ENCODE measurements around the gene CACNA1H. TPM values are rescaled to one million over a fixed set of nuclear protein-coding genes. Genes with fewer than 3 reads are reported as not detected.
"Not testable (repeated sequence)": the region's sequence is repeated elsewhere in the genome, so short reads cannot be mapped to it uniquely, and the experiment has no call there.

Gene CACNA1H
- polyA plus RNA-seq, 5 donors, result 3.1 to 9.3 (median 4.7) TPM

DNA sequence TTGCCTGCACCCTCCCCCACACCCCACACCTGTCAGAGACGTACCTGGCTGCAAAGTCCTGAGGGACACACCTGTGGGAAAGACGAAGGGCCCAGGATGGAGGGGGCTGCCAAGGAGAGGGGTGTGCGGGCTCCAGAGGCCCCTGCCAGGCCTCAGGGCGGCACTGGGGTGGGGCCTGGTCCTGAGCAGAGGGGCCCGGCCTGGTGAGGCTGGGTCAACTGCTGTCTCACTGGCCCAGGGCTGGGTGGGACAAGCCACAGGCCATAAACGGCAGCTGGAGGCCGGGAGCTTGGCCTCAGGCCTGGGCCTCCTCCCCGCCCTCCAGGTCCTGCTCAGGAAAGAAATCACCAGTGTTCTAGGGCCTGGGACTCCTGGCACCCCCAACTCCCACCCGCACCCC, 71.7 kb downstream of the CACNA1H start:
- DNase-seq, result no peak

DNA sequence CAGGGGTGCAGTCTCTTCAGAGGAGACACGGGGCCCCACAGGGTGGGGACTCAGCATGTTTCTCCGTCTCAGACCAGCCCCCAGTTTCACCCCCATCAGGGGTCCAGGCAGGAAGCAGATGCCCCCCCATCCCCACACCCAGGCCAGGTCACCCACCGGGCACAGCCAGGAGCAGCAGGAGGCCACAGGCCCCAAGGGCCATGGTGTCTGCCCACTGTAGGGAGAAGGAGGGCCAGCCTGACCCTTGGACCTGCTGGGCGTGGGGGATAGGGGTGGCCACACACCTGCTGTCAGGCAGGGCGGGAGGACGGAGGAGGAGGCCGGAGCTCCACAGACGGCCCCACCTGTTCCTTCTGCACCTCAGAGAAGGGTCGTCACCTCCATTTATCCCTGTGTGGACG, 72.1 kb downstream of the CACNA1H start, which contains the start of gene TPSG1:
Gene TPSG1 (minus strand): TSS at position 218 of the 401 bp plus-strand sequence. CDS start 16 bp downstream, at position 202.
- no peak for DNase-seq

DNA sequence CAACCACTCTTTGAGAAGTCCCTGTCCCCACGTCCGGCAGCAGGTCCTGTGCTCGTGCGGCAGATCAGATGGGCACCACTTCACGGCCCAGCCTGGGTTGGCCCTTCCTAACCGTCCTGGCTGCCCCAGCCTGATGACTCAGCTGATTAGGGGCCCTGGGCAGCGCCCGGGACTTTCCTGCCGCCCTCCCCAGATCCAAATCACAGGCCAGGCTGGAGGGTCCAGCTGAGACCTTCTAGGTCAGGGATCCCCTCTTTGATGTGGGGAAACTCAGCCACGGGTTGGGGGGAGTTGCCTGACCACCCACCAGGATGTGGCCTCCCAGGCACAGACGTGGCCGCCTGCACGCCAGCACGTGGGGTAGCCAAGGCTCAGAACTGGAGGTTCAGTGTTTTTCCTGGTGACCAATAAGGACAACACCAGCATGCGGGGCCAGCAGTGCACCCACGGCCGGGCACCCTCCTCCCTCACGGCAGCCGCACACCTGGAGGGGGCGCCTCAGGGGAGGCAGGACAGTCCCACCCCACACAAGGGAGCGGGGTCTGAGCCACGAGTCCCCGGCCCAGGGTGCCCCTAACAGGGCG, 72.9 kb downstream of the CACNA1H start:
- DNase-seq, result not testable (repeated sequence)

DNA sequence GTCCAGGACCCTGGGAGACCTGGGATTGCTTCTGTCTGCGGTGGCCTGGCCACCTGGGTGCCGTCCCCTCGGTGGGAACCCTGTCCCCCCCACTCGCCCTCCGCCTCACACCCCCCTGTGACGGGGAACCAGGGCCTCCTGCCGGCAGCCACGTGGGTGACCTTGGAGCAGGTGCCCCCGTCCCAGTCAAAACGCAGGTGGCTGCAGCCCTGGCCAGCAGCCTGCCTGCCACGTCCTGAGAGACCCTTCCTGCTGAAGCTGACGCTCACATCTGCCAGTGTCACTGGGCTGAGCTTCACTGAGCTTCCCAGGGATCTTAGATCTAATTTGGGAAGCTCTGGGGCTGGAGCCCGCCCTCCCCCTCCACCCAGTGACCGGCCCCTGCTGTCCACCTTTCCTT, 73.8 kb downstream of the CACNA1H start:
- not testable (repeated sequence) for DNase-seq

DNA sequence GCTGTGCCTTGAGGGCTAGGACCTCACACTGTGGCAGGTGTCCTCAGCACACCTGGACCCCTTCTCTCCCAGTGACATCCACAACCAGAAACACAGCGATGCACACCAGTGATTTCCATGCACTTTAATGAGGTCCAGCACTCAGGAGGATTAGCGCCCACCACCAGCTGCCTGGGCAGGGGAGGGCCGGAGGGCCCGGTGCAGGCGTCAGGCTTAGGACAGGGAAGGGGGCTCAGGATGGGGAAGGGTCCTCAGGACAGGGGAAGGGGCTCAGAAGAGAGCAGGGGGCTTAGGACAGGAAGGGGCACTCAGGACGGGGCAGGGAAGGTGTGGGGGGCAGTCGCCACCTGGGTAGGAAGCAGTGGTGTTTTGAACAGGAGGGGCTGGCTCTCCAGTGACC, 75.3 kb downstream of the CACNA1H start:
- DNase-seq, result not testable (repeated sequence)

DNA sequence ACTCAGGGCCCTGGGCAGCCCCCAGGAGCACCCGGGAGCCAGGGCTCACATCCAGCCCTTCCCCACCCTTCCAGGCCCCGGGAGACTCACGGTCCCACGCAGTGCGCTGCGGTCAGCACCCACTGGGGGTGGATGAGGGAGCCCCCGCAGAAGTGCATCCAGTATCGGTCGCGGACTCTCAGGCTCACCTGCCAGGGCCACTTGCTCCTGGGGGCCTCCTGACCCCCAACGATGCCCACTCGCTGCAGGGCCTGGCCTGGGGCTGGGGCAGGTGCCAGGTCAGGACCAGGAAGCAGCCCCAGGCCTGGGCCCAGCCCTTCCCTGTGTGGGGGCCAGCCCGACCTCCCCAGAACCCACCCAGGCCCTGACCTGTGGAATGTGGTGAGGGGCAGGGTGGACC, 76.6 kb downstream of the CACNA1H start:
- DNase-seq, result not testable (repeated sequence)

DNA sequence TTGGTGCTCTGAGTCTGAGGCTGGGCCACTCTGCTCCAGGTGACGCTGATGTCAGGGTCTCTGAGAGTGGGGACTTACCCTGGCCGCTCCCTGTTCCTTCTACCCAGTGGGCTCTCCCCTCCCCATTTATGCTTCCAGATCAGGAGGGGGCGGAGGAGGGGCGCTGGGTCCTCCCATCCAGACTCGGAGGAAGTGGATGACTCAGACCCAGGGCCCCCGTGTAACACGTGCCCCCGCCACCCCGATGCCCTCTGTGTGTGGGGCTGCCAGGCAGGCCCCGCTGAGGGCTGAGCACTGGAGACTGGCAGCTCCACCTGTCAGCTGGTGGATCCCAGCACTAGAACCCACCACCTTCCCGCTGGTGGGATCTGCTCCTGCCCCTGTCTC, 77.2 kb downstream of the CACNA1H start, which contains the start of gene TPSB2:
Gene TPSB2 (minus strand): TSS at position 101 of the 387 bp plus-strand sequence. CDS start 233 bp downstream, outside the sequence.
- not testable (repeated sequence) for DNase-seq

DNA sequence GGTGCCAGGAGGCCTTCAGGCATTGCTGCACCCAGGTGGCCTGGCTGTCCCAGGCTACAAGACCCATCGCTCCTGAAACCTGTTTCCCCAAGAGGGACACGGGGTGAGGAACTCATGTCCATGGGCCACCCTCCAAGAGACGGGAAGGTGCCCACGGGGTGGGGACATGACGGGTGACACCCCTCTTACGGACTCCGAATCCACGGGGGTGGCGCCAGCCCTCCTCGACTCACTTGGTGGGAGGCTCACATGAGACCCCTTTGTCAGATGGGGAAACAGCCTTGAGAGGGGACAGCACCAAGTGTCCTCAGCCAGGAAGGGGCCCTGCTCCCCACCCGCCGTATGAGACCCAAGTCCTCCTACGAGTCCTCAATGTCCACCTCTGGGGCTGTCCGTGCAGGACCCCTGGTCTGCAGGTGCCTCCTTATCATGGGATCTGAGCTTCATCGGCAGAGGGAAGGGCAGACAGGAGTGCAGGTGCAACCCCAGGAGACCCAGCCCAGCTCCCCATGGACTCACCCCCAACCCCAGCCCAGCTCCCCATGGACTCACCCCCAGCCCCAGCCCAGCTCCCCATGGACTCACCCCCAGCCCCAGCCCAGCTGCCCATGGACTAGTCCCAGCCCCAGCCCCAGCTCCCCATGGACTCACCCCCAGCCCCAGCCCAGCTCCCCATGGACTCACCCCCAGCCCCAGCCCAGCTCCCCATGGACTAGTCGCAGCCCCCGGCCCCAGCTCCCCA, 77.7 kb downstream of the CACNA1H start:
- not testable (repeated sequence) for DNase-seq

DNA sequence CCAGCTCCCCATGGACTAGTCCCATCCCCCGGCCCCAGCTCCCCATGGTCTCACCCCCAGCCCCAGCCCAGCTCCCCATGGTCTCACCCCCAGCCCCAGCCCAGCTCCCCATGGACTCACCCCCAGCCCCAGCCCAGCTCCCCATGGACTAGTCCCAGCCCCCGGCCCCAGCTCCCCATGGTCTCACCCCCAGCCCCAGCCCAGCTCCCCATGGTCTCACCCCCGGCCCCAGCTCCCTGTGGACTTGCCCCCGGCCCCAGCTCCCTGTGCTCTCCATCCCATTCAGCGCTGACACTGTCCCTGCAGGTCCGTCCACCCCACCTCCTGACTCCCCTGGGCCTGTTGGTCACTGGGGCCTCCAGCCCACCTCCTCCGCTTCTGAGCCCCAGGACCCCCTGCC, 78.4 kb downstream of the CACNA1H start:
- not testable (repeated sequence) for DNase-seq

DNA sequence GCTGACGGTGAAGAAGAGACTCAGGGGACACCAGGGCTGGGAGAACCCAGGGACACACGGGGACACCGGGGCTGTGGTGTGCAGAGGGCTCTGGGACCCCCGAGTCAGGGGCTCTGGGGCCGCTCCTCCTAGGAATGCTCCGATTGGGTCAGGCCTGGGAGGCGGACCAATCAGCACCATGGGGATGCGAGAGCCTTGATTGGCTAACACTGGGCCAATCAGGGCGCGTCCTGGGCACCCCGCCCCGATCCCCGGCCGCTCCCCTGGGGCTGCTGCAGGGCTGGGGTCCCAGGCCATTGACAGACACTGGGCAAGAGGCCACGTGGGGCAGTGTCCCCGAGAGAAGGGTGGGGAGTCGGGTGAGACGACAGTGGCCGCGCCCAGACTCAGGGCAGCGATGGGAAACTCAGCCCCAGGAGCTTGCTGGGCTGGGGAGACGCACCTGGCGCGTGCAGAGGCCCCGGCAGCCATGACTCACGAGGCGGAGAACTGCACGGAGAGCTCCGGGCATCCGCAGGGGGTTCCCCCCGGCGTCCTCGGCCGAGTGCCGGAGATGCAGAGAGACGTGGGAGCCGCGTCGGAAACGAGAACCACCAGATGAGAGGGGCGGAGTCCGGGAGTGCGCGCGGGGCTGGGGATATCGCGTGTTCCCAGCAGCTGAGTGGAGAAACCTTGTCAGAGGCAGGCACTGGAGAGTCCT, 79.3 kb downstream of the CACNA1H start:
- DNase-seq, result not testable (repeated sequence)

DNA sequence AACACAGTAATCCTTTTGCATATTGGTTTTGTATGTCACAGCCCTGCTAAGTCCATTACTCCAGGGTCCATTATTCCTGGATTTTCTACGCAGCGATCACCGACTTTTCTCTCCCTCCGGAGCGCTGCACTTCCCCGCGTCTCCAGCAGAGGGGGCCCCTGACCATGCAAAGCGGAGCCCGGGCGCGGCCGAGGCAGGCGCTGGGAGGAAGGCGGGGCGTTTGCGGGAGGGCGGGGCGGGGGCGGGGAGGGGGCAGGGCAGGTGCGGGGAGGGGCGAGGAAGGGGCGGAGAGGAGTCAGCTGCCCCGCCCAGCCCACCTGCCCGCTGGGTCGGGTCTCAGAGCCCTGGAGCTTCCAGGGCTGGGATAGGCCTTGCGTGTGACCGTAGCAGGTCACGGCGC, 83.8 kb downstream of the CACNA1H start:
- not testable (repeated sequence) for DNase-seq

DNA sequence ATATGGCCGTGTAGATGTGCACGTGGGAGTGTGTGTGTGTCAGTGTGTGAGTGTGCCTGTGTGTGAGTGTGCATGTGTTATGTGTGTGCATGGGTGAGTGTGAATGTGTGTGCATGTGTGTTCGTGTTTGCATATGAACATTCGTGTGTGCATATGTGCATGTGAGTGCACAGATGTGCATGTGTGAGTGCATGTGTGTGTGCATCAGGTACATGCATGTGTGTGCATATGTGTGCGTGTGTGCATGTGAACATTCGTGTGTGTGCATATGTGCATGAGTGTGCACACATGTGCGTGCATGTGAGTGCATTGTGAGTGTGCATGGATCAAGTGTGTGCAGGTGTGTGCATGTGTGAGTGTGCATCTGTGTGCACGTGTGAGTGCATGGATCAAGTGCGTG, 85.1 kb downstream of the CACNA1H start:
- no peak for DNase-seq

DNA sequence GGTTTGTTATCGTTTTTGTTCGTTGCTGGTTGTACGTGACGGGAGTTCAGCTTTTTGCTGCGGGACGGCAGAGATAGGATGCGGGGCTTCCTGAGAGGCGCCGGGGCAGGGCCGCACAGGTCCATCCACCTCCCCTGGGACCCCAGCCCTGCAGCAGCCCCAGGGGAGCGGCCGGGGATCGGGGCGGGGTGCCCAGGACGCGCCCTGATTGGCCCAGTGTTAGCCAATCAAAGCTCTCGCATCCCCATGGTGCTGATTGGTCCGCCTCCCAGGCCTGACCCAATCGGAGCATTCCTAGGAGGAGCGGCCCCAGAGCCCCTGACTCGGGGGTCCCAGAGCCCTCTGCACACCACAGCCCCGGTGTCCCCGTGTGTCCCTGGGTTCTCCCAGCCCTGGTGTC, 86.0 kb downstream of the CACNA1H start:
- not testable (repeated sequence) for DNase-seq

DNA sequence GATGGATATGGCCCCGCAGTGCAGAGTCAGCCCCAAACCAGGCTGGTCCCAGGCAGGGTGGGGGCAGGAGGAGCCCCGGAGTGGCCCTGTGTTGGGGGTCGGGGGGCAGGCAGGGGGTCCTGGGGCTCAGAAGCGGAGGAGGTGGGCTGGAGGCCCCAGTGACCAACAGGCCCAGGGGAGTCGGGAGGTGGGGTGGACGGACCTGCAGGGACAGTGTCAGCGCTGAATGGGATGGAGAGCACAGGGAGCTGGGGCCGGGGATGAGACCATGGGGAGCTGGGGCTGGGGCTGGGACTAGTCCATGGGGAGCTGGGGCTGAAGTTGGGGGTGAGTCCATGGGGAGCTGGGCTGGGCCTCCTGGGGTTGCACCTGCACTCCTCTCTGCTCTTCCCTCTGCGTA, 86.7 kb downstream of the CACNA1H start:
- not testable (repeated sequence) for DNase-seq

DNA sequence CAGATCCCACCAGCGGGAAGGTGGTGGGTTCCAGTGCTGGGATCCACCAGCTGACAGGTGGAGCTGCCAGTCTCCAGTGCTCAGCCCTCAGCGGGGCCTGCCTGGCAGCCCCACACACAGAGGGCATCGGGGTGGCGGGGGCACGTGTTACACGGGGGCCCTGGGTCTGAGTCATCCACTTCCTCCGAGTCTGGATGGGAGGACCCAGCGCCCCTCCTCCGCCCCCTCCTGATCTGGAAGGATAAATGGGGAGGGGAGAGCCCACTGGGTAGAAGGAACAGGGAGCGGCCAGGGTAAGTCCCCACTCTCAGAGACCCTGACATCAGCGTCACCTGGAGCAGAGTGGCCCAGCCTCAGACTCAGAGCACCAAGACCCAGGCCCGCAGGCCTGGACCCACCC, 87.5 kb downstream of the CACNA1H start, which contains the start of gene TPSAB1:
Gene TPSAB1 (plus strand): TSS at position 270 of the 400 bp plus-strand sequence. CDS start 234 bp downstream, outside the sequence.
- DNase-seq, result not testable (repeated sequence)

DNA sequence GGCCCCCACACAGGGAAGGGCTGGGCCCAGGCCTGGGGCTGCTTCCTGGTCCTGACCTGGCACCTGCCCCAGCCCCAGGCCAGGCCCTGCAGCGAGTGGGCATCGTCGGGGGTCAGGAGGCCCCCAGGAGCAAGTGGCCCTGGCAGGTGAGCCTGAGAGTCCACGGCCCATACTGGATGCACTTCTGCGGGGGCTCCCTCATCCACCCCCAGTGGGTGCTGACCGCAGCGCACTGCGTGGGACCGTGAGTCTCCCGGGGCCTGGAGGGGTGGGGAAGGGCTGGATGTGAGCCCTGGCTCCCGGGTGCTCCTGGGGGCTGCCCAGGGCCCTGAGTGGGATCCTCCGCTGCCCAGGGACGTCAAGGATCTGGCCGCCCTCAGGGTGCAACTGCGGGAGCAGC, 88.2 kb downstream of the CACNA1H start:
- DNase-seq, result not testable (repeated sequence)

DNA sequence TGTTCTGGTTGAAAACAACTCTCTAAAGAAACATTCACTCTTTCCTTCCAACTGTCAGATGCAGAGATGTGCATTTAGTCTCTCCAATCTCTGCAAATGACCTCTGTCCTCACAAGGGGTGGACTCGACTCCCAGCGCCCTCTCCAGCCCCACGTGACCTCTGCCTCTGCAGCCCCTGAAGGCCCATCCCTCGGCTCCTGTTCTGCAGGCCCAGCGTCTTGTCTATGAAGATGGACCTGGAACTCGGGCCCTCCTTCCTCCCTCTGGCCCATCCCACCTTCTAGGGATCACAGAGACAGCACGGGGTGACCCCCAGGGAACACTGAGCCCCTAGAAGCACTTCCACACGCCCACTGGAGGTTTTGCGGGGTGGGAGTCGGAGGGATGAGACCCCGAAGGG, 90.5 kb downstream of the CACNA1H start:
- not testable (repeated sequence) for DNase-seq

DNA sequence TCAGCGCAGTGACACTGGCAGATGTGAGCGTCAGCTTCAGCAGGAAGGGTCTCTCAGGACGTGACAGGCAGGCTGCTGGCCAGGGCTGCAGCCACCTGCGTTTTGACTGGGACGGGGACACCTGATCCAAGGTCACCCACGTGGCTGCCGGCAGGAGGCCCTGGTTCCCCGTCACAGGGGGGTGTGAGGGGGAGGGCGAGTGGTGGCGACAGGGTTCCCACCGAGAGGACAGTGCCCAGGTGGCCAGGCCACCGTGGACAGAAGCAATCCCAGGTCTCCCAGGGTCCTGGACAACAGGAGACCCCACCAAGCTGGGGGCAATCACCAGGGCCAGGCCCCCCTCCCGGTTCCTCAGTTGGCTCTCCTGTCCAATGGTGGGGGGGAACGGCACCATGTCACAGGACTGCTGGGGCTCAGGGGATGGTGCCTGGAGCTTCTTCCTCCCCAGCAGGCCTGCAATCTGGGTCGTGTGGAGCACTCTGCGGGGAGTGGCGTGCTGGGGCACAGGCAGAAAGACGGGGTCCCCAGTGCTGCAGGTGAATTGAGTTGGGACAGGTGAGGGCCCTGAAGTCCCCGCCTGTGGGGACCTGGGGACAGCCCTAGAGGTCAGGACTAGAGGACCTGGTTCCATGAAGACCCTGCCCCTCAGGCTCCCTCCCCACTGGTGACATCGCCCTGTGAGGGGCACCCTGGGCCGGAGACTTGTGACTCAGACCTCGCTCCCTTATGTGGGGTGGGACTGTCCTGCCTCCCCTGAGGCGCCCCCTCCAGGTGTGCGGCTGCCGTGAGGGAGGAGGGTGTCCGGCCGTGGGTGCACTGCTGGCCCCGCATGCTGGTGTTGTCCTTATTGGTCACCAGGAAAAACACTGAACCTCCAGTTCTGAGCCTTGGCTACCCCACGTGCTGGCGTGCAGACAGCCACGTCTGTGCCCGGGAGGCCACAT, 91.3 kb downstream of the CACNA1H start:
- not testable (repeated sequence) for DNase-seq

DNA sequence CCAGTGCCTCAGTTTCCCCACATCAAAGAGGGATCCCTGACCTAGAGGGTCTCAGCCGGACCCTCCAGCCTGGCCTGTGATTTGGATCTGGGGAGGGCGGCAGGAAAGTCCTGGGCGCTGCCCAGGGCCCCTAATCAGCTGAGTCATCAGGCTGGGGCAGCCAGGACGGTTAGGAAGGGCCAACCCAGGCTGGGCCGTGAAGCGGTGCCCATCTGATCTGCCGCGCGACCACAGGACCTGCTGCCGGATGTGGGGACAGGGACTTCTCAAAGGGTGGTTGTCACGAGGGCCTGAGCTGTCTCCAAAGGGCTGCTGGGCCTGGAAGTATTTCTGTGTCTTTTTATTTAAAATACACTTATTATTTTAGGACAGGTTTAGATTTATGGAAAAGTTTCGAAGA, 92.0 kb downstream of the CACNA1H start:
- DNase-seq, result no peak

DNA sequence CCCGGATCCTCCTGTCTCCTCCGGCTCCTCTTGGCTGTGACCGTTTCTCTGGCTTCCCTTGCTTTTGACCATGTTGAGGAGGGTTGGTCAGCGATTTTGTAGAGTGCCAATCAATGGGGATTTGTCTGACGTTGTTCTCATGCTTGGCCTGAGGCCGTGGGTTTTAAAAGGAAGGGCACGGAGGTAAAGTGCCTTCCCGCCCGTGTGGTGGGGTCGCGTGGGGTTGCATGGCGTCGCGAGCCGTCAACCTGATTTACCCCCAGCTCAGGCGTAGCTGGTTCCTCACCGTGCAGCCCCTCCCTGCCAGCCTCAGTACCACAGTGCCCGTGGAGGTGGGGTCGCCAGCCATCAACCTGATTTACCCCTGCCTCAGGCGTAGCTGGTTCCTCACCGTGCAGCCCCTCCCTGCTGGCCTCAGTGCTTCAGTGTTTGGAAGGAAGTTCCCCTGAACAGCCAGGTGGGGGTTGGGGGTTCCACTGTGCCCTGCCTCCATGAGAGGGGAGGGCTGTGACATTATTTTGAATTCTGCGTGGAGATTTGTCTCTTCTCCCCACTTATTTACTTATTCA, 92.6 kb downstream of the CACNA1H start:
- DNase-seq, result no peak

Measured in right lung (tissue), 5 donors.